Measurements from ENCODE around the gene PROX1. TPM values are rescaled to one million over a fixed set of nuclear protein-coding genes. Genes with fewer than 3 reads are reported as not detected.

PROX1 gene
- total RNA-seq, result 0.15 and 0.32 TPM in 2 replicates

GRCh38 chr1:213987927-213988506 is at the start of gene PROX1:
PROX1 (plus strand) TSS chr1:213987973; CDS start chr1:213996536, 8,563 bp downstream.

Measured in epithelial cell of umbilical artery (primary cell).